GM21390 (cell line): ENCODE data around the gene TBCA.
A peak's percentile ranks its signal among the peaks of the same experiment; 100 is the strongest.
"Not testable (repeated sequence)": the region's sequence is repeated elsewhere in the genome, so short reads cannot be mapped to it uniquely, and the experiment has no call there.

Source experiments
- ATAC-seq: cut with Tn5 transposase; IDR thresholded peaks from one replicate; pipeline ENCODE4 v1.9.1; 2021; ENCODE audit not compliant: unreplicated experiment

TBCA gene

GRCh38 chr5:77718934-77719610, 57.1 kb downstream of the TBCA start:
- ATAC-seq = peak; percentile 78

- no peak for ATAC-seq
These were observed 66.0 kb downstream of the TBCA start for GRCh38 chr5:77709993-77710685.

- no peak for ATAC-seq
These were observed 66.8 kb downstream of the TBCA start for GRCh38 chr5:77709340-77709739.

- no peak for ATAC-seq
These were observed 68.3 kb downstream of the TBCA start for GRCh38 chr5:77707791-77708190.

- ATAC-seq = not testable (repeated sequence)
These were observed 76.6 kb downstream of the TBCA start for GRCh38 chr5:77699569-77699968.

GRCh38 chr5:77698920-77699319, 77.2 kb downstream of the TBCA start:
- ATAC-seq = no peak

- no peak for ATAC-seq
These were observed 78.4 kb downstream of the TBCA start for GRCh38 chr5:77697692-77698091.

GRCh38 chr5:77696120-77696519, 80.0 kb downstream of the TBCA start:
- no peak for ATAC-seq

- ATAC-seq = no peak
These were observed 82.2 kb downstream of the TBCA start for GRCh38 chr5:77693913-77694312.

GRCh38 chr5:77683171-77683732, 92.9 kb downstream of the TBCA start:
- no peak for ATAC-seq

GRCh38 chr5:77670526-77670925, 105.6 kb downstream of the TBCA start:
- no peak for ATAC-seq

GRCh38 chr5:77669677-77670076, 106.5 kb downstream of the TBCA start:
- ATAC-seq = no peak

GRCh38 chr5:77663090-77663863, 112.9 kb downstream of the TBCA start:
- no peak for ATAC-seq

GRCh38 chr5:77662635-77663034, 113.5 kb downstream of the TBCA start:
- ATAC-seq = no peak

GRCh38 chr5:77658662-77659061, 117.5 kb downstream of the TBCA start:
- ATAC-seq = no peak

- no peak for ATAC-seq
These were observed 124.8 kb downstream of the TBCA start for GRCh38 chr5:77651343-77651742.

GRCh38 chr5:77650686-77651085, 125.5 kb downstream of the TBCA start:
- ATAC-seq = no peak

GRCh38 chr5:77649776-77650175, 126.4 kb downstream of the TBCA start:
- ATAC-seq = no peak

GRCh38 chr5:77645995-77646639, 130.0 kb downstream of the TBCA start:
- no peak for ATAC-seq

GRCh38 chr5:77645158-77645994, 130.8 kb downstream of the TBCA start:
- ATAC-seq = no peak
